Stimulated activated CD4-positive, alpha-beta T cell treated with anti-CD3 and anti-CD28 coated beads, Interleukin-15, amount 100 ng/mL, for 48 hours (primary cell): ENCODE data around the gene NDUFA11.

ENCODE experiments used
- DNase-seq, 2 donors: peaks; one replicate each; pipeline ENCODE4 v3.0.0-alpha.2; 2020; ENCODE audit warnings: low read depth in 2 of 2

The NDUFA11 gene

GRCh38 chr19:5908773-5909442, 5.3 kb upstream of the NDUFA11 start:
- DNase-seq: no peak

GRCh38 chr19:5907241-5907640, 3.7 kb upstream of the NDUFA11 start:
- peak in 1 of 2 donors; percentile 19 for DNase-seq

- DNase-seq: no peak
Measured at GRCh38 chr19:5905114-5905778, 1.7 kb upstream of the NDUFA11 start.

GRCh38 chr19:5904352-5905113, 943 bp upstream of the NDUFA11 start, which contains the start of gene VMAC:
TSS of gene VMAC (plus strand) at chr19:5904872. CDS start at chr19:5904891, 19 bp downstream.
- peak; percentile 100 for DNase-seq

- DNase-seq: no peak
Measured at GRCh38 chr19:5903056-5903623, 450 bp downstream of the NDUFA11 start.

- DNase-seq: no peak
Measured at GRCh38 chr19:5900976-5901375, 2.6 kb downstream of the NDUFA11 start.

GRCh38 chr19:5899728-5900526, 3.7 kb downstream of the NDUFA11 start:
- DNase-seq: no peak

- DNase-seq: no peak
Measured at GRCh38 chr19:5897189-5897969, 6.2 kb downstream of the NDUFA11 start.

- DNase-seq: no peak
Measured at GRCh38 chr19:5896365-5897076, 7.1 kb downstream of the NDUFA11 start.

GRCh38 chr19:5895890-5896289, 7.7 kb downstream of the NDUFA11 start:
- no peak for DNase-seq

- DNase-seq: no peak
Measured at GRCh38 chr19:5895409-5895808, 8.2 kb downstream of the NDUFA11 start.

- no peak for DNase-seq
Measured at GRCh38 chr19:5894704-5895349, 8.8 kb downstream of the NDUFA11 start.

GRCh38 chr19:5893907-5894703, 9.5 kb downstream of the NDUFA11 start:
- DNase-seq: no peak

GRCh38 chr19:5893296-5893903, 10.2 kb downstream of the NDUFA11 start:
- no peak for DNase-seq

- DNase-seq: no peak
Measured at GRCh38 chr19:5892772-5893275, 10.8 kb downstream of the NDUFA11 start.

- DNase-seq: no peak
Measured at GRCh38 chr19:5891938-5892771, 11.4 kb downstream of the NDUFA11 start.

GRCh38 chr19:5891572-5891937, 12.0 kb downstream of the NDUFA11 start:
- DNase-seq: no peak
